Endothelial cell (in vitro differentiated cells): ENCODE data around the gene ATAD2B. TPM values are rescaled to one million over a fixed set of nuclear protein-coding genes. Genes with fewer than 3 reads are reported as not detected.

Experiments
- DNase-seq: peaks from one replicate; pipeline ENCODE4 v3.0.0; 2021; ENCODE audit warnings: low spot score
- H3K27ac Mint-ChIP-seq: one replicate; pipeline ENCODE4 v1.8.0; 2021; ENCODE audit warnings: mixed read lengths, inconsistent platforms; ENCODE audit not compliant: unreplicated experiment
- H3K27me3 Mint-ChIP-seq: one replicate; pipeline ENCODE4 v1.8.0; 2021; ENCODE audit warnings: mild to moderate bottlenecking, moderate library complexity, mixed read lengths, inconsistent platforms; ENCODE audit not compliant: unreplicated experiment
- H3K36me3 Mint-ChIP-seq: one replicate; pipeline ENCODE4 v1.8.0; 2021; ENCODE audit warnings: mild to moderate bottlenecking, low read depth, mixed read lengths, inconsistent platforms; ENCODE audit not compliant: unreplicated experiment
- H3K4me1 Mint-ChIP-seq: one replicate; pipeline ENCODE4 v1.8.0; 2021; ENCODE audit warnings: mild to moderate bottlenecking, mixed read lengths, inconsistent platforms; ENCODE audit not compliant: unreplicated experiment
- H3K4me3 Mint-ChIP-seq: one replicate; pipeline ENCODE4 v1.8.0; 2021; ENCODE audit warnings: mild to moderate bottlenecking, mixed read lengths, inconsistent platforms; ENCODE audit not compliant: unreplicated experiment
- H3K9me3 Mint-ChIP-seq: one replicate; pipeline ENCODE4 v1.8.0; 2021; ENCODE audit warnings: mixed read lengths, inconsistent platforms; ENCODE audit not compliant: unreplicated experiment
- total RNA-seq: library from RNA; stranded (reverse); fragmentation: NEBNext Ultra II Directional; extraction: Animal tissue kit (Norgen Biotek cat#: 25700); gene quantifications from one replicate; pipeline ENCODE4 v1.2.1, GENCODE V29; 2021; ENCODE audit not compliant: unreplicated experiment
- TF ChIP-seq, protein P1 (sequence below): fragments of 200-600 bp; sonication (generic); IDR thresholded peaks from one replicate; pipeline ENCODE4 v1.5.0; 2021; ENCODE audit warnings: antibody characterized with exemption; ENCODE audit not compliant: unreplicated experiment

ATAD2B gene
- total RNA-seq, 1 donor from 2014 or later = 23.6 TPM

DNA sequence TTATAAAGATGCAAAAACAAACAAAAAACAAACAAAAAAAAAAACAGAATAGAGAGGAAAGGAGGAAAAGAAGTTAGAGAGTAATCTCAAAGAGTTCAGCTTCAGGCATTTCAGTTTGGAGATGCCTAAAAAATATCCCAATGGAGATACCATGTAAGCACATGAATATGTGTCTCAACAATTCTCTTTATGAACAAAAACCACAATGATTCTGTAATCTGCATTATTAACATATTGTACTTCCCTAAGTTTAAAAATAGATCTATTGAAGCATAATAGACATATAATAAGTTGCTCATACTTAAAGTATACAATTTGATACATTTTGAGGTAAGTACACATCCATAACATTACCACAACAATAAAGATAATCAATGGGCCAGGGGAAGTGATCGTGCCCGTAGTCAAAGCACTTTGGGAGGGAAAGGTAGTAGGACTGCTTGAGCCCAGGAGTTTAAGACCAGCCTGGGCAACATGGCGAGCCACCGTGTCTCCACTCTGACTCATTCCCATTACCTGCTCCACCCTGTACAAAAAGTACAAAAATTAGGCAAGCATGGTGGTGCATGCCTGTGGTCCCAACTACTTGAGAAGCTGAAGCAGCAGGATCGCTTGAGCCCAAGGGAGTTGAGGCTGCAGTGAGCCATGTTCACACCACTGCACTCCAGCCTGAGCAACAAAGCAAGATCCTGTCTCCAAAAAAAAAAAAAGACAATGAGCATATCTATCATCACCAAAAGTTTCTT lies 158.9 kb downstream of the ATAD2B start:
- DNase-seq = no peak
- Mint-ChIP-seq H3K4me1 (no peaks in the 10 kb centered on the region), H3K27me3 (peaks cover 2% of the 10 kb centered on the region), H3K36me3 (peaks cover 20% of the 10 kb centered on the region), H3K9me3 (no peaks in the 10 kb centered on the region), H3K4me3 (peak overlapping the region; percentile 35), H3K27ac (no peak overlapping the region)
- TF ChIP-seq, protein P1, sequence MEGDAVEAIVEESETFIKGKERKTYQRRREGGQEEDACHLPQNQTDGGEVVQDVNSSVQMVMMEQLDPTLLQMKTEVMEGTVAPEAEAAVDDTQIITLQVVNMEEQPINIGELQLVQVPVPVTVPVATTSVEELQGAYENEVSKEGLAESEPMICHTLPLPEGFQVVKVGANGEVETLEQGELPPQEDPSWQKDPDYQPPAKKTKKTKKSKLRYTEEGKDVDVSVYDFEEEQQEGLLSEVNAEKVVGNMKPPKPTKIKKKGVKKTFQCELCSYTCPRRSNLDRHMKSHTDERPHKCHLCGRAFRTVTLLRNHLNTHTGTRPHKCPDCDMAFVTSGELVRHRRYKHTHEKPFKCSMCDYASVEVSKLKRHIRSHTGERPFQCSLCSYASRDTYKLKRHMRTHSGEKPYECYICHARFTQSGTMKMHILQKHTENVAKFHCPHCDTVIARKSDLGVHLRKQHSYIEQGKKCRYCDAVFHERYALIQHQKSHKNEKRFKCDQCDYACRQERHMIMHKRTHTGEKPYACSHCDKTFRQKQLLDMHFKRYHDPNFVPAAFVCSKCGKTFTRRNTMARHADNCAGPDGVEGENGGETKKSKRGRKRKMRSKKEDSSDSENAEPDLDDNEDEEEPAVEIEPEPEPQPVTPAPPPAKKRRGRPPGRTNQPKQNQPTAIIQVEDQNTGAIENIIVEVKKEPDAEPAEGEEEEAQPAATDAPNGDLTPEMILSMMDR = no peak

DNA sequence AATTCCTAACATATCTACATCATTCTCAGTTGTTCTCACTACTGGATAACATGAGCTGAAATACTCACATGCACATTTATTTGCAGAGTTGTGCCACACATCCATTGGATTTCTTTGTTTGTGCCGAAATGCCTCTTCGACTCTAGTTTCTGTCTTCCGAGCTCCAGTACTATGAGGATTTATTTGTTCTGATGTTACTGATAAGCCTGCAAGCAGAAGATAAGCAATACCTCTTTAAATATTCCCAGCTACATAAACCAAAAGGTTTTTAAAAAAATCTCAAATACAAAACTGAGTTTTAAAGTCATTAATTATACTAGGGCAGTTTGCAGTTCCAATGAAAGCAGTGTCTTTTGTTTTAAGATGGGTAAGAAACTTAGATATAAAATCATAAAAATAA lies 164.8 kb downstream of the ATAD2B start:
- TF ChIP-seq, protein P1 = no peak
- Mint-ChIP-seq H3K27ac (no peak overlapping the region), H3K36me3 (peaks cover 3% of the 10 kb centered on the region), H3K27me3 (peaks cover 2% of the 10 kb centered on the region), H3K4me3 (no peak overlapping the region), H3K4me1 (peaks cover 16% of the 10 kb centered on the region), H3K9me3 (no peaks in the 10 kb centered on the region)
- DNase-seq = no peak

- Mint-ChIP-seq H3K36me3 (peaks cover 3% of the 10 kb centered on the region), H3K27me3 (peaks cover 1% of the 10 kb centered on the region), H3K4me3 (no peak overlapping the region), H3K9me3 (no peaks in the 10 kb centered on the region), H3K27ac (no peak overlapping the region), H3K4me1 (peaks cover 19% of the 10 kb centered on the region)
- no peak for DNase-seq
- TF ChIP-seq, protein P1 = no peak
Observed at GRCh38 chr2:23761638-23762037, 165.3 kb downstream of the ATAD2B start.

- H3K27me3 Mint-ChIP-seq = peaks cover 1% of the 10 kb centered on the region
- no peak overlapping the region for H3K4me3 Mint-ChIP-seq
- H3K27ac Mint-ChIP-seq = no peak overlapping the region
- peaks cover 3% of the 10 kb centered on the region for H3K36me3 Mint-ChIP-seq
- TF ChIP-seq, protein P1 = peak; percentile 30
- no peak for DNase-seq
- H3K9me3 Mint-ChIP-seq = no peaks in the 10 kb centered on the region
- H3K4me1 Mint-ChIP-seq = peaks cover 24% of the 10 kb centered on the region
Observed at GRCh38 chr2:23760736-23761135, 166.2 kb downstream of the ATAD2B start.

- no peaks in the 10 kb centered on the region for H3K9me3 Mint-ChIP-seq
- DNase-seq = no peak
- TF ChIP-seq, protein P1 = no peak
- H3K27ac Mint-ChIP-seq = peak overlapping the region; percentile 74
- H3K4me3 Mint-ChIP-seq = no peak overlapping the region
- H3K36me3 Mint-ChIP-seq = peaks cover 3% of the 10 kb centered on the region
- peaks cover 25% of the 10 kb centered on the region for H3K4me1 Mint-ChIP-seq
- H3K27me3 Mint-ChIP-seq = peaks cover 1% of the 10 kb centered on the region
Observed at GRCh38 chr2:23757686-23758433, 169.1 kb downstream of the ATAD2B start.
